ENCODE measurements around the gene PRKRA. TPM values are rescaled to one million over a fixed set of nuclear protein-coding genes. Genes with fewer than 3 reads are reported as not detected.

The PRKRA gene
- total RNA-seq, 1 donor from 2014 or later: 67.8 TPM

Other genes with a start within 250 kb of the PRKRA start
- 1.7 and 2.0 TPM in 2 replicates for gene PJVK, start 203 bp upstream of the PRKRA start, total RNA-seq
- 3.2 and 6.6 TPM in 2 replicates for gene FKBP7, start 27.4 kb upstream of the PRKRA start, total RNA-seq
- 28.7 and 29.3 TPM in 2 replicates for gene PLEKHA3, start 29.3 kb upstream of the PRKRA start, total RNA-seq

Measured in activated T-helper 2 cell treated with anti-CD3 and anti-CD28 coated beads, Interferon-gamma antibody, Interleukin-2, Interleukin-4, amounts not matched to agents 10 μg/mL and 5 μg/mL and 100 μg/mL, durations not matched to agents 14 hours and 24 hours and 36 hours (primary cell).